Activated T-helper 1 cell treated with anti-CD3 and anti-CD28 coated beads, Interleukin-12 subunit alpha, Interleukin-12 subunit beta, Interleukin-2, Interleukin-4 antibody, amounts not matched to agents 30 ng/mL and 10 ng/mL and 1 ng/mL, durations not matched to agents 14 hours and 24 hours and 36 hours (primary cell): Measurements from ENCODE around the gene CBFA2T3. TPM values are rescaled to one million over a fixed set of nuclear protein-coding genes. Genes with fewer than 3 reads are reported as not detected.

Experiments used
- DNase-seq: peaks from one replicate; pipeline ENCODE4 v3.0.0; 2021; ENCODE audit warnings: low spot score
- H3K27ac Mint-ChIP-seq: one replicate; pipeline ENCODE4 v1.8.0; 2021; ENCODE audit warnings: mild to moderate bottlenecking, mixed read lengths
- H3K27me3 Mint-ChIP-seq: one replicate; pipeline ENCODE4 v1.8.0; 2022; ENCODE audit warnings: mild to moderate bottlenecking, moderate library complexity, mixed read lengths; ENCODE audit not compliant: insufficient read depth
- H3K36me3 Mint-ChIP-seq: one replicate; pipeline ENCODE4 v1.8.0; 2021; ENCODE audit warnings: low read depth, mixed read lengths
- H3K4me1 Mint-ChIP-seq: one replicate; pipeline ENCODE4 v1.8.0; 2021; ENCODE audit warnings: low read depth, mixed read lengths
- H3K4me3 Mint-ChIP-seq: one replicate; pipeline ENCODE4 v1.8.0; 2021; ENCODE audit warnings: mild to moderate bottlenecking, moderate library complexity, mixed read lengths
- H3K9me3 Mint-ChIP-seq: one replicate; pipeline ENCODE4 v1.8.0; 2021; ENCODE audit warnings: mixed read lengths
- intact Hi-C: fragments of 100-400 bp; cut with micrococcal nuclease; formaldehyde crosslinking; loops from one replicate; pipeline ENCODE4 v1.15.1; 2024
- total RNA-seq: library from RNA; stranded (reverse); gene quantifications from 2 replicates; pipeline ENCODE4 v1.2.3, GENCODE V29; 2022

The CBFA2T3 gene
- total RNA-seq, 1 donor from 2014 or later, result not detected

DNA sequence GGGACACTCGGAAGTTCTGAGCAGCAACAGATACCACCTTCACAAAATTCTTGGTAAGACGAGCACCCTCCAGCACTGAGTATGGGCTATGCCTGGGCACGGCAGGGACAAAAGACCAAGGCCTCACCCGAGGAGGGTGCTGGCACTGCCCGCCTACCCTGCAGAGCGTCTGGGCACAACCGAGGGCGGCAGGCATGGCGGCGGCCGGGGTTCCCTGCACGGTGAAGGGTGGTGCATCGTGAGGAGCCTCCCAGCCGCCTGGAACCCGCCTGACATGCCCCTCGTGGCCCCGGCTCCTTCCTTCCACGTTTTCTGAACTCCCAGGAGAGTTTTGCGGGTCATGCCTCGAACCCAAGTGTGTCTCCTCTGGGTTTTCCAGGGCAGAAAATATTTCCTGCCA is 139.2 kb downstream of the CBFA2T3 start:
- Mint-ChIP-seq H3K27me3 (no peaks in the 10 kb centered on the region), H3K4me1 (no peaks in the 10 kb centered on the region), H3K27ac (no peak overlapping the region), H3K36me3 (no peaks in the 10 kb centered on the region), H3K9me3 (no peaks in the 10 kb centered on the region), H3K4me3 (no peak overlapping the region)
- DNase-seq, result no peak
- intact Hi-C loops, result no loop called here

DNA sequence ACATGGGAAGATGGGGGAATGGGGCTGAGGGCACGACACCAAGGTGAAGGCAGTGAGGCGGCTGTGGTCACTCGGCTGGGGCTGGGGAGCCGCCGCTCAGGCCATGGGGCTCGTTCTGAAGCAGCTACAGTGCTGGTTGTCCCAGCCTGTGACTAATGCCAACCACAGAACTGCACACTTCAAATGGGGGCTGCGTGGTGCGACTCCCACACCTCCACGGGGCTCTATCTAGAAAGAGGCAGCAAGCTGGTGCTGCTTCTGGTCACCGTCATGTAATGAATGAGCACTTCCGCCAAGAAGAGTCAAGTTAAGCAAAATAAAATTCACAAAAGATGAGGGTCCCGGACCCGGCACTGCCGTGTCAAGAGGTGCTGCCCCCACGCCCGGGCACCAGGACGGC is 140.2 kb downstream of the CBFA2T3 start:
- Mint-ChIP-seq H3K36me3 (no peaks in the 10 kb centered on the region), H3K4me1 (no peaks in the 10 kb centered on the region), H3K27ac (no peak overlapping the region), H3K9me3 (no peaks in the 10 kb centered on the region), H3K27me3 (no peaks in the 10 kb centered on the region), H3K4me3 (no peak overlapping the region)
- intact Hi-C loops, result no loop called here
- DNase-seq, result no peak

- Mint-ChIP-seq H3K27me3 (no peaks in the 10 kb centered on the region), H3K9me3 (no peaks in the 10 kb centered on the region), H3K27ac (no peak overlapping the region), H3K4me3 (no peak overlapping the region), H3K36me3 (no peaks in the 10 kb centered on the region), H3K4me1 (no peaks in the 10 kb centered on the region)
- intact Hi-C loops, result no loop called here
- DNase-seq, result no peak
These were observed 141.2 kb downstream of the CBFA2T3 start for GRCh38 chr16:88835818-88836217.

DNA sequence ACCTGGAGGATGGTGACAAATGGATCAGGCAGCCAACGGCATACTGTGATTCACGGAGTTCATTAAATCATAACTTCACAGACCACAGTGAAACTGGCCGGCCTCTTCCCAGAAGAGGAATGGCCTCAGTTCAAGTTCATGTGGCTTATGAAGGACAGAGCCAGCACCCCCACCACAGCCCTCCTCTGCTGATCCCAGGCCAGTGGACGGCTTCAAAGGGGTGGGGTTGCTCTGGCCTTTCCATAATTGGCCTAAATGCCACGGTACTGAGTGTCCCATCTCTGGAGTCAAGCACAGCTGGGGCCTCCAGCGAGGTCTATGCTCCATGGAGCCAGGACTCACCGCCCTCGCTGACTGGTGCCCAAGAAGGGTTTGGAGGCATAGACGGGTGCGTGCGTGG is 141.6 kb downstream of the CBFA2T3 start:
- Mint-ChIP-seq H3K27me3 (no peaks in the 10 kb centered on the region), H3K27ac (no peak overlapping the region), H3K9me3 (no peaks in the 10 kb centered on the region), H3K4me3 (no peak overlapping the region), H3K4me1 (no peaks in the 10 kb centered on the region), H3K36me3 (no peaks in the 10 kb centered on the region)
- no peak for DNase-seq
- intact Hi-C loops, result no loop called here

DNA sequence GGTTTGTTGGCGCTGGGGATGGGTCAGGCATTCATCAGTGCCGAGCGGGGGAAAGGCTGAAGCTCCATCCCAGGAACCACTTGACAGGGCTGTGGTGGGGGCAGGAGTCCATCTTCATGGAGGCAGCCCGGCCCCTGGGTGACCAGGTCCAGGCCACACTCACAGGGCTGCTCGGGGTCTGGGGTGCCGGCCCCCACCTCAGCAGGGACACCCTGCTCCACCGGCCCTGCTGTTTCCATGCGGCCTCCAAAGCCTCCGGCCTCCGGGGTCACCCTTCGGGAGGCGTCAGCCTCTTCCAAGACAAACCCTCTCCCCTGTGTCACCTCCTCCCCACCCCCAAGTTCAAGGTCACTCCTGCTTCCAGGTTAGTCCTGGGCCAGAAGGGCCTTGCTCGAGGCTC is 142.3 kb downstream of the CBFA2T3 start:
- H3K36me3 Mint-ChIP-seq, result no peaks in the 10 kb centered on the region
- DNase-seq, result no peak
- intact Hi-C loops, result no loop called here

DNA sequence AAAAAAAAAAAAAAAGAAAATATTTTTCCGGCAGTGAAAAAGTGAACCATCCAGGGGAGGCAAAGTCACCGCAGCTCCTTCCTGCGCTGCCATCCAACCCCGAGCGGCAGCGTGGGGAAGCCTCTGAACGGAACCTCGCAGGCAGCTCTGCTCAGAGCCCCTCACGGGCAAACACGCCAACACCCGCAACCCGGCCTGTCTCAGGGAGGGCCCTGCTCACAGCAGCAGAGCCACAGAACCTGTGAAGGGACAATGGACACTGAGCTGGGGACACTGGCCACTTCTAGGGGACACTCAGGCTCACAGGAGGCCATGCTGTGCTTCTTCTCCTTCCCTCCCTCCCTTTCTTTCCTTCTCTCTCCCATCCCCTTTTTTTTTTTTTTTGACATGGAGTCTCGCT is 143.9 kb downstream of the CBFA2T3 start:
- intact Hi-C loops, result no loop called here
- Mint-ChIP-seq H3K36me3 (no peaks in the 10 kb centered on the region), H3K4me1 (no peaks in the 10 kb centered on the region), H3K27ac (no peak overlapping the region), H3K4me3 (no peak overlapping the region), H3K27me3 (no peaks in the 10 kb centered on the region), H3K9me3 (no peaks in the 10 kb centered on the region)
- no peak for DNase-seq

More for the DNA sequence above, 142.3 kb downstream of the CBFA2T3 start:
- no peaks in the 10 kb centered on the region for H3K4me1 Mint-ChIP-seq
- H3K27me3 Mint-ChIP-seq, result no peaks in the 10 kb centered on the region
- no peak overlapping the region for H3K4me3 Mint-ChIP-seq
- H3K27ac Mint-ChIP-seq, result no peak overlapping the region
- H3K9me3 Mint-ChIP-seq, result no peaks in the 10 kb centered on the region

DNA sequence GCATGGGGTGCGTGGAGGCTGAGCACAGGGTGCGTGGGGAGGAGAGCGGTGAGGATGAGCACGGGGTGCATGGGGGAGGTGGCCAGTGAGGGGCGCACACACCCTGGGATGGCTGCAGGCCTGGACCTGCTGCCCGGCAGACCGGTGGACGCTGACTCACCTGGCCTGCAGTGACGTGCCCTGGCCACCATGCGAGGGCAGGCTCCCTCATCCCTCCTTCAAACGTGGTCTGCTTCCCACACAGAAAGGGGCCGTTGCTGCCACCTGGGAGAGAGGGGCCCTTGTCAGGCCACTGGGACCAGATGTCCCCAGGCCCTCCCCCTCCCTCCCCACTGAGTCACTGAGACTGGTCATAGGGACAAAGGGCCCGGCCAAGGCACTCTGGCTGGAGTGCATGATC is 145.2 kb downstream of the CBFA2T3 start:
- no peak for DNase-seq
- no peaks in the 10 kb centered on the region for H3K27me3 Mint-ChIP-seq
- no peaks in the 10 kb centered on the region for H3K36me3 Mint-ChIP-seq
- no peak overlapping the region for H3K4me3 Mint-ChIP-seq
- H3K4me1 Mint-ChIP-seq, result no peaks in the 10 kb centered on the region
- H3K27ac Mint-ChIP-seq, result no peak overlapping the region
- H3K9me3 Mint-ChIP-seq, result no peaks in the 10 kb centered on the region
- intact Hi-C loops, result no loop called here

- no peak for DNase-seq
- no peaks in the 10 kb centered on the region for H3K36me3 Mint-ChIP-seq
- H3K9me3 Mint-ChIP-seq, result no peaks in the 10 kb centered on the region
- H3K4me3 Mint-ChIP-seq, result no peak overlapping the region
- no peaks in the 10 kb centered on the region for H3K4me1 Mint-ChIP-seq
- no peaks in the 10 kb centered on the region for H3K27me3 Mint-ChIP-seq
- no peak overlapping the region for H3K27ac Mint-ChIP-seq
- intact Hi-C loops, result no loop called here
These were observed 146.2 kb downstream of the CBFA2T3 start for GRCh38 chr16:88830783-88831182.

GRCh38 chr16:88830258-88830657 is 146.7 kb downstream of the CBFA2T3 start:
- H3K36me3 Mint-ChIP-seq, result no peaks in the 10 kb centered on the region
- intact Hi-C loops, result no loop called here
- H3K4me1 Mint-ChIP-seq, result no peaks in the 10 kb centered on the region
- H3K27ac Mint-ChIP-seq, result no peak overlapping the region
- DNase-seq, result no peak
- H3K27me3 Mint-ChIP-seq, result no peaks in the 10 kb centered on the region
- no peaks in the 10 kb centered on the region for H3K9me3 Mint-ChIP-seq
- H3K4me3 Mint-ChIP-seq, result no peak overlapping the region

DNA sequence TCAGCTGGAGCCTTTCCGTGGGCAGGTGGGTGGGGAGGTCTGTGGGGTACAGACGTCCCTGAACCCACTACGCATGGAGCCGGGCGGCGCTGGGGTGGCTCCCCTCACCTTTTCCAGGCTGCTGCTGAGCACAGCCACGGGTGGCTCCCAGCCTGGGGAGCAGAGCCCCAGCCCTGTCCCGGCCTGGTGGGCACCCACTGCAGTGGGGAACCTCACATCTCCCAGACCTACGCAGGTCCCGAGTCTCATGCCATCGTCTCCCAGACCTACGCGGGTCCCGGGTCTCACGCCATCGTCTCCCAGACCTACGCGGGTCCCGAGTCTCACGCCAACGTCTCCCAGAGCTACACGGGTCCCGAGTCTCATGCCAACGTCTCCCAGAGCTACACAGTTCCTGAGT is 148.3 kb downstream of the CBFA2T3 start:
- H3K4me3 Mint-ChIP-seq, result no peak overlapping the region
- no peaks in the 10 kb centered on the region for H3K27me3 Mint-ChIP-seq
- H3K27ac Mint-ChIP-seq, result no peak overlapping the region
- no peaks in the 10 kb centered on the region for H3K36me3 Mint-ChIP-seq
- intact Hi-C loops, result no loop called here
- H3K9me3 Mint-ChIP-seq, result no peaks in the 10 kb centered on the region
- no peaks in the 10 kb centered on the region for H3K4me1 Mint-ChIP-seq
- no peak for DNase-seq

DNA sequence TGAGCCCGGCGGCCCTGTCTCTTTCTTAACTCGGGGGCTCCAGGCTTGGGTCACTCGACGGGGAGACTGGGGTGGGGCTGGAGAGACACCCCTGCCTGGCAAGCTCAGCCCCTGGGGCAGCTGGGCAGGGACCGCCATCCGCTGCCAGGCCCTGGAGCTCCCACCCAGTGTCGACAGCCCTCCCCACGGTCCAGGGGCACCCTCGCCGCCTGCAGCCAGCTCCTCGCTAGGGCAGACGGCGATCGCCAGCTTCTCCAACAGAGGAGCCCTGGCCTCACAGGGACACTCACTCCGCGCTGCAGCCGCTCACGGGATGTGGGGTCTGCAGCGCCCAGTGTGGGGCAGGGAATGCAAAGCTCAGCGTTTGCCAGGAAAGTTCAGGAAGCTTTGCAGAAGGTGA is 149.3 kb downstream of the CBFA2T3 start:
- intact Hi-C loops, result no loop called here
- H3K4me3 Mint-ChIP-seq, result no peak overlapping the region
- no peaks in the 10 kb centered on the region for H3K4me1 Mint-ChIP-seq
- no peaks in the 10 kb centered on the region for H3K27me3 Mint-ChIP-seq
- H3K36me3 Mint-ChIP-seq, result no peaks in the 10 kb centered on the region
- DNase-seq, result no peak
- H3K9me3 Mint-ChIP-seq, result no peaks in the 10 kb centered on the region
- H3K27ac Mint-ChIP-seq, result no peak overlapping the region

DNA sequence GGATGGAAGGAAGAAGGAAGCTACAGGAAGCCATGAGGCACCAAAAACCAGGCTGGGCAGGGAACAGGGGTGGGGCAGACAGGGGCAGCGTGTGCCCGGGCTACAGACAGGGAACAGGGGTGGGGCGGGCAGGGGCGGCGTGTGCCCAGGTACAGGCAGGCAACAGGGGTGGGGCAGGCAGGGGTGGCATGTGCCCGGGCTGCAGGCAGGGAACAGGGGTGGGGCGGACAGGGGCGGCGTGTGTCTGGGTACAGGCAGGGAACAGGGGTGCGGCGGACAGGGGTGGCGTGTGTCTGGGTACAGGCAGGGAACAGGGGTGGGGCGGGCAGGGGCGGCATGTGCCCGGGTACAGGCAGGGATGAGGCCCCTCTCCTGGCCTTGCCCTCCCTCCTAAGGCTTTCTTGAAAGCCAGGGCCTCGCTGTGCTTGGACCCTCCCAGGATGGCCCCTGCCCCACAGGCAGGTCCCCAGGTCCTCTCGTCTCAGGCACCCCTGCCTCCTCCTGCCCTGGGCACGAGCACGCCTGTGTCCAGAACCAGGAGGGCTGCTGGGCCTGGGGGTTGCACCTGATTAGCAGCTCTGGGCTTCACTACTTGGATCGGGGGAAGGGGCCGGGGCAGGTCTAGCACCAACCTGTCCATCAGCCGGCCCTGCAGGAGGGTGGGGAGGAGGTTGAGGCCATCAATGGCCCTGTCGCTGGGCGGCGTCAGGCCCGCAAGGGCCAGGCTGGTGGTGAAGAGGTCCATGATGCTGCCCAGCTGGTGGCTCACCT is 150.8 kb downstream of the CBFA2T3 start:
- Mint-ChIP-seq H3K9me3 (no peaks in the 10 kb centered on the region), H3K4me1 (no peaks in the 10 kb centered on the region), H3K4me3 (no peak overlapping the region)

GRCh38 chr16:88825146-88825545 is 151.9 kb downstream of the CBFA2T3 start:
- Mint-ChIP-seq H3K36me3 (no peaks in the 10 kb centered on the region), H3K4me1 (no peaks in the 10 kb centered on the region), H3K9me3 (no peaks in the 10 kb centered on the region), H3K4me3 (no peak overlapping the region), H3K27ac (no peak overlapping the region), H3K27me3 (no peaks in the 10 kb centered on the region)
- DNase-seq, result no peak
- intact Hi-C loops, result no loop called here

More for the DNA sequence above, 150.8 kb downstream of the CBFA2T3 start:
- no peaks in the 10 kb centered on the region for H3K36me3 Mint-ChIP-seq
- no peak overlapping the region for H3K27ac Mint-ChIP-seq
- no peak for DNase-seq
- intact Hi-C loops, result no loop called here
- no peaks in the 10 kb centered on the region for H3K27me3 Mint-ChIP-seq
